ENCODE measurements around the gene C1orf35.

The C1orf35 gene

DNA sequence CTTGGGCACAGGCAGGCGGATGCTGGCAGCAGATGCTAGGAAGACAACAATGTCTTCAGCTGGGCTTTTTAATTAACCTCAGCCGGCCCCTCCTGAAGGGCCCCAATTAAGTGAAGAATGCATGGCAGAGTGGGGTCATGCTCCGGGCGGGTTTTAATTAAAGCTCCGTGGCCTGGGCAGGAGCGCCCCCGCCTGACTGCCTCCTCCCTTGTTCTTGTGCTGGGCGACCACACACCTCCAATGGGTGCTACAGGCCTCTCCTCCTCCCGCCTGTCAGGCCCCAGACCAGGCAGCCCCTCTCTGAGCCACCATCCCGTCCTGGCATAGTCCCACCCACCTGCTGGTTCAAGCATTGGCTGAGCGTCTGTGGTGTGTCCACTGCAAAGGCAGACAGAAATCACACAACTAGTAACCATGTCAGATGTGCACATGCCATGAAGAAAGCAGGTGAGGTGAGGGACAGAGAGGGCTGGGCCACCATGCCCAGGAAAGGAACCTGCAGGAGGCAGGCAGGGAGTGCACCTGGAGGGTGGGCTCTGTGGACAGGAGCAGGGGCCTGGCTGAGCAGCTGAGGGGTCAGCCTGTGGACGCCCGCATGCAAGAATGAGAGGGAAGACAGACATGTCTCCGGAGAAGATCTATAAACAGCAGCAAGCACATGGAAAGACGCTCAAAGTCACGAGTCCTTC lies 29.1 kb downstream of the C1orf35 start:
- TF ChIP-seq, protein P1, sequence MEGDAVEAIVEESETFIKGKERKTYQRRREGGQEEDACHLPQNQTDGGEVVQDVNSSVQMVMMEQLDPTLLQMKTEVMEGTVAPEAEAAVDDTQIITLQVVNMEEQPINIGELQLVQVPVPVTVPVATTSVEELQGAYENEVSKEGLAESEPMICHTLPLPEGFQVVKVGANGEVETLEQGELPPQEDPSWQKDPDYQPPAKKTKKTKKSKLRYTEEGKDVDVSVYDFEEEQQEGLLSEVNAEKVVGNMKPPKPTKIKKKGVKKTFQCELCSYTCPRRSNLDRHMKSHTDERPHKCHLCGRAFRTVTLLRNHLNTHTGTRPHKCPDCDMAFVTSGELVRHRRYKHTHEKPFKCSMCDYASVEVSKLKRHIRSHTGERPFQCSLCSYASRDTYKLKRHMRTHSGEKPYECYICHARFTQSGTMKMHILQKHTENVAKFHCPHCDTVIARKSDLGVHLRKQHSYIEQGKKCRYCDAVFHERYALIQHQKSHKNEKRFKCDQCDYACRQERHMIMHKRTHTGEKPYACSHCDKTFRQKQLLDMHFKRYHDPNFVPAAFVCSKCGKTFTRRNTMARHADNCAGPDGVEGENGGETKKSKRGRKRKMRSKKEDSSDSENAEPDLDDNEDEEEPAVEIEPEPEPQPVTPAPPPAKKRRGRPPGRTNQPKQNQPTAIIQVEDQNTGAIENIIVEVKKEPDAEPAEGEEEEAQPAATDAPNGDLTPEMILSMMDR (conservative IDR thresholded peaks at IDR 0.05): no peak
- H3K27ac ChIP-seq: no peak overlapping the region

DNA sequence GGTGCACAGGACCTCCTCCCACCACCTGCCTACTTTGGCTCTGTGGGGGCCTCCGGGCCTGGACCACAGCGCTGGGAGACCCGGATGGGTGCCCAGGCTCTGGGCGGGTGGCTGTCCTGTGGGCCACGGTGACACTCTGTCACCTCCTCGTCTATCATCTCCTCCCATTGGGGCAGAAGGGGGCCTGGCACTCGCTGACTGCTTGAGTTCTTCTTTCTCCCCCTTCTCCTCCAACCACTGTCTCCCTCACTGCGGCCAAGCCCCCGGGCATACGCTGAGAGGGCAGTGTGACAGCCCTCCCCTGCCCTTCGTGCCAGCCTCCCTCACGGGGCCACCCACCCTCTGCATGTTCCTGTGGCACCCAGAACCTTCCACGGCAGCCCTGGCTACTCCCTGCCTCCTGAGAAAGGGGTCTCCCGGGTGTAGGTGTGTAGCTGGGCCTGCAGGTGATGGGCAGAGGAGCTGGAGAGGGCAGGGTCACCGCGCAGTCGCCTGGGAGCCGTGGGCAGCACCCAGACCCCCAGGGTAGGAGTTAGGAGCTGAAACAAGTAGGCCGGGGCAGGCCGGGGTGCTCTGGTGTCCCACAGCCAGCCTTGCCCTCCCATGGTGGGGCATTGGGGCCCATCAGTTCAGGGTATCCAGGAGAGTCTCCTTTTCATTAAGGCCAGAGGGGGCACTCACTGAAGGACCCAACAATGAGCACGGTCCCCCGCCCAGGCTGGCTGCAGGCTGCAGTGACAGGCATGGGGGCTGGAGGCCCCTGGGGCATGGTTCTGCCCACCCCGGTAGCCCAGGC lies 29.9 kb downstream of the C1orf35 start:
- TF ChIP-seq, protein P1 (conservative IDR thresholded peaks at IDR 0.05): no peak
- no peak overlapping the region for H3K27ac ChIP-seq

DNA sequence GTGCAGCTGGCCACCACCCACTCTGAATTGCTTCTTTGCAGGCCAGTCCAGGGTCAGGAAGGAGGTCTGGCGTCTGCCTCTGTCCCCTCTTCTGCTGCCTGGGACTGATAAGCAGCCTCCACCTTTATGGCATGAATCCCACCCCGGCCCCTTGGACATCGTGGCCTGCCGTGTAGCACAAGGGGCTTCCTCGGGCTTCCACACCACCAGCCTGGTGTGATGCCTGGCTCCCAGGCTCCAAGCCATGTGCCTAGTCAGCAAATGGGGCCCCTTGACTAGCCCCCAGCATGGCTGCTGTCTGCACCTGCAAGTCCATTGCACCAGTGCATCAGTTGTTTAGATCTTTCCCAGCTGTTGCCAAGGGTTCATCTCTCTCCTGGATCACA lies 30.5 kb downstream of the C1orf35 start:
- no peak overlapping the region for H3K27ac ChIP-seq
- TF ChIP-seq, protein P1 (conservative IDR thresholded peaks at IDR 0.05): no peak

DNA sequence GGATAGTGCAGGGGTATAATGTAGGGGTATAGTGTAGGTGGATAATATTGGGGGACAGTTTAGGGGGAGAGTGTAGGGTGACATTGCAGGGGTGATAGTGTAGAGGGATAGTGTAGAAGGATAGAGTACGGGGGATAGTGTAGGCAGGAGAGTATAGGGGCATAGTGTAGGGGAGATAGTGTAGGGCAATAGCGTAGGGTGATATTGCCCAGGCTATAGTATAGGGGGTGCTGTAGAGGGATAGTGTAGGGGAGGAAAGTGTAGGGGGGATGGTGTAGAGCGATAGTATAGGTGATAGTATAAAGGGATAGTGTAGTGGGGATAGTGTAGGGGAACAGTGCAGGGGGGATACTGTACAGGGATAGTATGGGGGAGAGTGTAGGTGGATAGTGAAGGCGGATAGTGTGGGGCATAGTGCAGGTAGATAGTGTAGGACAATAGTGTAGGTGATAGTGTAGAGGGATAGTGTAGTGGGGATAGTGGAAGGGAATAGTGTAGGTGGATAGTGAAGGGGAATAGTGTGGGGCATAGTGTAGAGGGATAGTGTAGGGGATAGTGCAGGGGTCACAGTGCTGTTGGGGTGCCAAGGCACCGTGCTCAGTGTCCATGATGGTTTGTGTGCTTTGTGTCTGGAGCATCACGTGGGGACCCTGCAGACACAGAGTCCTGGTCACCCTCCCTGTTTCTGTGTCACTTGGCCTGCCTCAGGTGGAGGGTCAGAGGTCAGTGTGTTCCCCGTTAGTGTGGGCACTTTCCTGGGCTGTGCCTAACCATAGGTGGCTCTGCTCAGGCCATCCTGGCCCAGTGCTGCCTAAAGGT lies 31.1 kb downstream of the C1orf35 start:
- TF ChIP-seq, protein P1 (conservative IDR thresholded peaks at IDR 0.05): no peak
- H3K27ac ChIP-seq: no peak overlapping the region

DNA sequence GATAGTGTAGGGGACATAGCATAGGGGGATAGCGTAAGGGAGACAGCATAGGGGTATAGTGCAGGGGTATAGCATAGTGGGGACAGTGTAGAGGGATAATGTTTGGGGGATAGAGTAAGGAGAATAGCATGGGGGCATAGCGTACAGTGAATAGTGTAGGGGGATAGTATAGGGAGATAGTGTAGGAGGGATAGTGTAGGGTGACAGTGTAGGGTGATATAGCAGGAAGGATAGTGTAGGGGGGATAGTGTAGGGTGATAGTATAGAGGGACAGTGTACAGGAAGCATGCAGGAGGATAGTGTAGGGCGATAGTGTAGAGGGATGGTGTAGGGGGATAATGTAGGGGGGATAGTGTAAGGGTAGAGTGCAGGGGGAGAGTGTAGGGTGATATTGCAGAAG lies 32.3 kb downstream of the C1orf35 start:
- no peak overlapping the region for H3K27ac ChIP-seq
- TF ChIP-seq, protein P1 (conservative IDR thresholded peaks at IDR 0.05): no peak

DNA sequence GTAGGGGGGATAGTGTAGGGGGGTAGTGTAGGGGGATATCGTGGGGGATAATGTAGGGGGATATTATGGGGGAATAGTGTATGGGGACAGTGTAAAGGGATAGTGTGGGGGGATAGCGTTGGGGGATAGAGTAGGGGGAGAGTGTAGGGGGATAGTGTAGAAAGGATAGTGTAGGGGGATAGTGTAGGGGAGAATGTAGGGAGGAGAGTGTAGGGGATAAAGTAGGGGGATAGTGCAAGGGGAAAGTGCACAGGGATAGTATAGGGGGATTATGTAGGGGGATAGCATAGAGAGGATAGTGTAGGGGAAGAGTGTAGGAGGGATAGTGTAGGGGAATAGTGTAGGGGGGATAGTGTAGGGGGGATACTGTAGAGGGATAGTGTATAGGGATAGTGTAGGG lies 33.0 kb downstream of the C1orf35 start:
- TF ChIP-seq, protein P1 (conservative IDR thresholded peaks at IDR 0.05): no peak
- H3K27ac ChIP-seq: no peak overlapping the region

DNA sequence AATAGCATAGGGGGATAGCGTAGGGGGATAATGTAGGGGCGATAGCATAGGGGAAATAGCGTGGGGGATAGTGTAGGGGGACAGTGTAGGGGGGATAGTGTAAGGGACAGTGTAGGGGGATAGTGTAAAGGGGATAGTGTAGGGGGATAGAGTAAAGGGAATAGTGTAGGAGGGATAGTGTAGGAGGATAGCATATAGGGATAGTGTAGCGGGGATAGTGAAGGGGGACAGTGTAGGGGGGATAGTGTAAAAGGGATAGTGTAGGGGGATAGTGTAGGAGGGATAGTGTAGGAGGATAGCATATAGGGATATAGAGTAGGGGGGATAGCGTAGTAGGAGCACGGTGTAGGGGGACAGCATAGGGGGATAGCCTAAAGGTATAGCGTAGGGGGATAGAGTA lies 34.8 kb downstream of the C1orf35 start:
- H3K27ac ChIP-seq: no peak overlapping the region
- TF ChIP-seq, protein P1 (conservative IDR thresholded peaks at IDR 0.05): no peak

Measured in VCaP (cell line).